Caki2 (cell line): ENCODE data around the gene TNNC1. TPM values are rescaled to one million over a fixed set of nuclear protein-coding genes. Genes with fewer than 3 reads are reported as not detected.

Experiments used
- DNase-seq: peaks from one replicate; pipeline ENCODE4 v3.0.0-alpha.2; 2015; ENCODE audit warnings: low read depth
- in situ Hi-C: cut with HindIII; loops from 2 replicates; pipeline ENCODE4 v1.10.0; 2016; ENCODE audit warnings: low sequenced_read_pairs, low pct_unique_long_range_greater_than_20kb, mixed read lengths
- total RNA-seq: library from RNA; depleted of rRNA; stranded (reverse); fragments of >200 nt; shearing (Covaris generic); gene quantifications from 2 replicates; pipeline ENCODE4 v1.2.3, GENCODE V29; 2014; ENCODE audit warnings: low replicate concordance; rRNA removed

Gene TNNC1
- 1.1 and 2.7 TPM in 2 replicates for total RNA-seq

DNA sequence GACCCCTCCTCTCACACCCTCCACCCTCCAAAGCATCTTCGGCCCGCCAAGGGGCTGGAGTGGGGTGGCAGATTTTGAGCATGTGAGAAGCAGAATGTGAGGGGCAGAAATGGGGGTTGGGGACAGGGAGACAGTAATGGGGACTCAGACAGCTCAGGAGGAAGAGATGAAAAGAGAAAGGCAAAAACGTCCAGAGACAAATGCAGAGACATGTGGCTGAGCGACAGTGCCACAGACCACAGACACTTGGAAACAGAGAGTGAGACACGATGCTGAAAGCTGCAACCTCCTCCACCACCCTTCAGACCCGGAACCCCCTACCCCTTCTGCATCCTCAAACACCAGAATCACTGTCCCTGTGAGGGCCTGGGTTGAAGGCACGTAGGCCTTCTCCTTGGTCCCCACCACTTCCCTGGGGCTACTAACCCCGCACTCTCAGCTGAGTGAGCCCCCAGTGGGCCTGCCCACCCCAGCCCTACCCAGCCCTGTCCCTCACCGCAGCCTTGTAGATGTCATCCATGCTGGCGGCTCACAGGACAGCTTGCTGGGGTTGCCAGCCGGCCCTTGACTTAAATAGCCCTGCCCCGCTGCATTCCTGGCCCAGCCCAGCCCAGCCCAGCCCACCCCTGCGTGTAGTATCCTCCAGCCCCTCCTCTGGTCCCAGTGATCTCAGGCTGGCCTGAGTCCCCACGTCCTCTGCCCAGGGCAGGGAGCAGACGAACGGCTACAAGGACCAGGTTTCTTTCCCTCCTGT, at the start of gene TNNC1:
TNNC1 (minus strand) TSS at position 546 of the 754 bp plus-strand sequence; CDS start at position 520, 26 bp downstream.
- DNase-seq = no peak
- in situ Hi-C loops = no loop called here

GRCh38 chr3:52502808-52503350, 49.0 kb upstream of the TNNC1 start:
- DNase-seq = no peak
- in situ Hi-C loops = no loop called here

GRCh38 chr3:52502001-52502400, 48.2 kb upstream of the TNNC1 start:
- in situ Hi-C loops = no loop called here
- no peak for DNase-seq

- no peak for DNase-seq
- in situ Hi-C loops = no loop called here
Measured at GRCh38 chr3:52501046-52501445, 47.2 kb upstream of the TNNC1 start.

- in situ Hi-C loops = no loop called here
- DNase-seq = no peak
Measured at GRCh38 chr3:52498137-52499054, 44.6 kb upstream of the TNNC1 start.

DNA sequence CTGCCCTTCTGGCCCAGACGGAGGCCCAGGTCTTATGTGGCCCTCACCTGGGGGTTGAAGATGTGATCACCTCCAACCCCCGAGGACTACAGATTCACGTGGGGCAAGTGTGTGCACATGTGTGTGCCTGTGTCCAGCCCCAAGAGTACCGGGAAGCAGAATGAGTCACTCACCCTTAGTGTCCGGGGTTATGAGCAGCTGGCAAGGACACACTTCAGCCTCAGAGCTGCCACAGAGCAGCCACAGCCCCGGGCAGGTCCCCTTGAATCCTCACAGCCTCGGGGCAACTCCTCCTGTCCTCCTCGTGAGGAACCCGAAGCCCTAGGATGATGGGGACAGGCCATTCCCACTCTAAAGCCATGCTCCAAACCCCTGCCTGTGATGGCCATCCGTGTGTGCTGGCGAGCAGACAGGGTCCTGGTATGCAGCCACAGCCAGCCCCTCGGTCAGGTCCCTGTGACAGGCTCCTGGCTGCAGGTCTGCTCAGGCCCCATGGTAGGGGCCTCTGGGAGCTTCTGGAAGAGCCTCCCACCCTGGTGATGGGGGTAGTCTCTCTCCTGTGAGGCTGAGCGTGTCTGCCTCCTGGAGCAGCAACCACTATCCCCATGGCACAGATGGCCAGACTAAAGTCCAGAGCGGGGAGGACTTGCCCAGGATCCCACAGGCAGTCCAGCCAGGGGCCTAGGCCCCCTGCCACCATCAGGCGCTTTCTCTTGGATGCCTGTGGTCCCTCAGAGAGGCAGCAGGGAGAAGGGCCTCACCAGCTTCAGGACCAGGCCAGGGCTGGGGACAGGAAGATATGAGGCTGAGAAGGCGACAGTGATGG, 42.1 kb upstream of the TNNC1 start:
- DNase-seq = no peak
- in situ Hi-C loops = no loop called here

GRCh38 chr3:52494886-52495495, 41.1 kb upstream of the TNNC1 start, which contains the start of gene STAB1:
STAB1 (plus strand) TSS chr3:52495338; CDS start chr3:52495414, 76 bp downstream.
- in situ Hi-C loops = no loop called here
- DNase-seq = no peak

DNA sequence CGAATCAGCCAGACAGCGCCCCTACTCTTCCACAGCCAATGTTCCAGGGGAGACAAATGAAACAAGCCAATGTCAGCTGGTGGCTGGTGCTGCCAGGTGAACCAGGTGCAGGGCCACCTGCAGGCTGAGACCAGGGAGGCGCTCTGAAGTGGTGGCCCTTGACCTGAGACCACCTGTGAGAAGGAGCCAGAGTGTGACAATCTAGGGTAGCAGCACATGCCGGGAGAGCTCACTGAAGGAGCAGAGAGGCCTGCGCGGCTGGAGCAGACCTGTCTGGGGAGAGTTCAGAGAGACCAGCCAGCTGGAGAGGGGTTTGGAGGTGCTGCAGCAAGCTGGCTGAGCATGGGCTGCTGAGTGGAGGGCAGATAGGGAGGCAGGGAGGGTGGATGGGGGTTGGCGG, 40.6 kb upstream of the TNNC1 start:
- in situ Hi-C loops = no loop called here
- DNase-seq = no peak

DNA sequence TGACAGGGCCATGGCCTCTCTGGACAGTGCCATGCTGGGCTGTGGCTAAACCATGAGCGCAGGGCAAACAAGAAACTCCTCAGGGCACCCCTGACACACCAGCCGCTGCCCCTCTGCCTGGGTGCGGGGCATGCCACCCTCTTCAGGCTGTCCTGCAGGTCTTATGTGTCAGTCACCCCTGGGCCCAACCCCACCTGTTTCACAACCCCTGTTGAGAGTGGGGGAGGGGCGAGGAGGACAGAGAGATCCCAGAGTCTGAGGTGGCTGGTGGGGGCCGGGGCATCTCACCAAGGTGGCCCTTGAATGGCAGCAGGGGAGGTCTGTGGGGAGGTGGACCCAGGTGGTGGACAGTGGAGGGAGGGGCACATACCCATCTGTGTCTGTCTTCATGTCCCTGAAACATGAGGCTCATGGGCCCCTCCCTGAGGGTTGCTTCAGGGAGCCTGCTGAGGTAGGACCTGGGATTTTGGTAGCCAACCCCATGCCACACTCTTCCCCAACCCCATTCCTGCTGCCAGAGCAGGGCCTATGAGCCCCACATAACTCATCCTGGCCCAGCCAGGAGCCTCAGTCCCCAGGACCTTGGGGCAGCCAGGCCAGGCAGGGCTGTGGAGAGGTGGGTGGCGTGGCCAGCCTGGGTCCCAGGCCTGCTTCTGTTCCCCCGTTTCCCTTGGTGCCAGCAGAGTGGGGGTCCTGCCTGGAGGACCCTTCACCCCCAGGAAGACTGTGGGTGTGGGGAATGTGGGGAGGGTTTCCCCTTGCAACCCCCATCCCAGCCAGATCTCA, 39.6 kb upstream of the TNNC1 start:
- in situ Hi-C loops = no loop called here
- DNase-seq = no peak

DNA sequence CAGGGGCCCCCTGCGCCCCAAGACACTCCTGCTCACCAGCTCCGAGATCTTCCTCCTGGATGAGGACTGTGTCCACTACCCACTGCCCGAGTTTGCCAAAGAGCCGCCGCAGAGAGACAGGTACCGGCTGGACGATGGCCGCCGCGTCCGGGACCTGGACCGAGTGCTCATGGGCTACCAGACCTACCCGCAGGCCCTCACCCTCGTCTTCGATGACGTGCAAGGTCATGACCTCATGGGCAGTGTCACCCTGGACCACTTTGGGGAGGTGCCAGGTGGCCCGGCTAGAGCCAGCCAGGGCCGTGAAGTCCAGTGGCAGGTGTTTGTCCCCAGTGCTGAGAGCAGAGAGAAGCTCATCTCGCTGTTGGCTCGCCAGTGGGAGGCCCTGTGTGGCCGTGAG, 38.2 kb upstream of the TNNC1 start:
- in situ Hi-C loops = no loop called here
- no peak for DNase-seq

GRCh38 chr3:52490939-52491526, 37.2 kb upstream of the TNNC1 start:
- in situ Hi-C loops = no loop called here
- no peak for DNase-seq

DNA sequence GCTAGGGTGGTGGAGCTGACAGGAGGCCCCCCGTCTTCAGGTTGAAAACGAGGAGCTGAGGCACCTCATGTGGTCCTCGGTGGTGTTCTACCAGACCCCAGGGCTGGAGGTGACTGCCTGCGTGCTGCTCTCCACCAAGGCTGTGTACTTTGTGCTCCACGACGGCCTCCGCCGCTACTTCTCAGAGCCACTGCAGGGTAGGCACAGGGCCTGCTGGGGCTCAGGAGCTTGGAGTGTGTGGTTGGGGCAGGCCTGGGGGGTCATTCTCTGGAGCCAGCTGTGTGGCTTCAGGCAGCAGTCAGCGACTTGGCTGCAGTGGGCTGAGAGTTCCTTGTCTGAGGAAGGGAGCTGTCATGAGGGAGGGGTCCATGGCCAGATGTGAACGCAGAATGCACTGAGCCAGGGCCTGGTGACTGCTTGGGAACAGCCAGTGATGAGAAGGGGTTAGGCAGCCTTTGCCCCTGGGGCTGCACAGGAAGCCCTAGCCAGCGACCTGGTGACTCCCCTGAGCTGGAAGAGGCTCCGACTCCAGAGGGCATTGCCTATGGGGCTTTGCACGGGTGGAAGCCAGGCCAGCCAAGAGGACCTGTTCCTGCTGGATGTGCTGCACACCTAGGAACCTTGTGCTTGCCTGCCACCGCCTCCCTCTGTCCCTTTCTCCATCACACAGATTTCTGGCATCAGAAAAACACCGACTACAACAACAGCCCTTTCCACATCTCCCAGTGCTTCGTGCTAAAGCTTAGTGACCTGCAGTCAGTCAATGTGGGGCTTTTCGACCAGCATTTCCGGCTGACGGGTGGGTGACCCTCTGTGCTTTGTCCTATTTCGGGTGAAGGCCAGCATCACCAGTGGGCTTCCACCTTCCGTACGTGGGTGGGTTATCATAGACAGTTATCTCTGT, 36.4 kb upstream of the TNNC1 start:
- in situ Hi-C loops = no loop called here
- DNase-seq = no peak

DNA sequence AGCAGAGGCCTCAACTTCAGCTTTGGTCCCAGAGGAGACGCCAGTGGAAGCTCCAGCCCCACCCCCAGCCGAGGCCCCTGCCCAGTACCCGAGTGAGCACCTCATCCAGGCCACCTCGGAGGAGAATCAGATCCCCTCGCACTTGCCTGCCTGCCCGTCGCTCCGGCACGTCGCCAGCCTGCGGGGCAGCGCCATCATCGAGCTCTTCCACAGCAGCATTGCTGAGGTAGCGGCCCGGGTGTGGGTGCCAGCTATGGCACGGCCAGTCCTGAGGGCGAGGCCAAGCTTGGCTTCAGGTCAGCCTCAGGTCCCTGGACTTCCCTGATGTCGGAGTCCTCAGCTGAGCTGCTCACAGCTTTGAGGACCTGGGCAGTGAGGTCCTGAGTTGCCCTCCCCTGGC, 35.6 kb upstream of the TNNC1 start:
- DNase-seq = no peak
- in situ Hi-C loops = no loop called here

DNA sequence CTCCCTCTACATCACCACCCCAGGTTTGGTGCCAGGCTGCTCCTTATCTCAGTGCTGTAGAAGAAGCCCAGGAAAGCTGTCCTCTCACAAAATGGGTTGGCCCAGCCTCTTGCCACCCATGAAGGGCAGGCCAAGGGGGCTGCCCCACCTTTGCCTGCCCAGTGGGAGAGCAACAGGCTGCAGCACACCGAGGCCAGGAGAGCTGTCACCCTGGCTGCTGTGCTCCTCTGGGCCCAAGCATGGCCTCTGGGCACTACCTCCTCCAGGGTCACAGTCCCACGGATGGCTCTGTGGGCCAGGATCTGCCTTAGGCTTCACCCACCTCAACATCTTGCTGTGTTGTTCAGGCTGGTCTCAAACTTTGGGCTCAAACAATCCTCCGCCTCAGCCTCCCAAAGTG, 34.9 kb upstream of the TNNC1 start:
- in situ Hi-C loops = no loop called here
- no peak for DNase-seq

DNA sequence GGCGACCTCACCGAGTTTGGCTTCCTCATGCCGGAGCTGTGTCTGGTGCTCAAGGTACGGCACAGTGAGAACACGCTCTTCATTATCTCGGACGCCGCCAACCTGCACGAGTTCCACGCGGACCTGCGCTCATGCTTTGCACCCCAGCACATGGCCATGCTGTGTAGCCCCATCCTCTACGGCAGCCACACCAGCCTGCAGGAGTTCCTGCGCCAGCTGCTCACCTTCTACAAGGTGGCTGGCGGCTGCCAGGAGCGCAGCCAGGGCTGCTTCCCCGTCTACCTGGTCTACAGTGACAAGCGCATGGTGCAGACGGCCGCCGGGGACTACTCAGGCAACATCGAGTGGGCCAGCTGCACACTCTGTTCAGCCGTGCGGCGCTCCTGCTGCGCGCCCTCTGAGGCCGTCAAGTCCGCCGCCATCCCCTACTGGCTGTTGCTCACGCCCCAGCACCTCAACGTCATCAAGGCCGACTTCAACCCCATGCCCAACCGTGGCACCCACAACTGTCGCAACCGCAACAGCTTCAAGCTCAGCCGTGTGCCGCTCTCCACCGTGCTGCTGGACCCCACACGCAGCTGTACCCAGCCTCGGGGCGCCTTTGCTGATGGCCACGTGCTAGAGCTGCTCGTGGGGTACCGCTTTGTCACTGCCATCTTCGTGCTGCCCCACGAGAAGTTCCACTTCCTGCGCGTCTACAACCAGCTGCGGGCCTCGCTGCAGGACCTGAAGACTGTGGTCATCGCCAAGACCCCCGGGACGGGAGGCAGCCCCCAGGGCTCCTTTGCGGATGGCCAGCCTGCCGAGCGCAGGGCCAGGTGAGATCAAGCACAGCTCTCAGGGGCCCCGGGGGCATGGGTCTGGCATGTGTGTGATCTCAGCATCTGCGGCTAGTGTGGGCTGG, 34.2 kb upstream of the TNNC1 start:
- in situ Hi-C loops = no loop called here
- no peak for DNase-seq
